Right kidney (tissue), 1 donor: ENCODE results near the gene ZFYVE28.
"Not testable (repeated sequence)": the region's sequence is repeated elsewhere in the genome, so short reads cannot be mapped to it uniquely, and the experiment has no call there.

Source experiments
- DNase-seq: peaks from one replicate; pipeline ENCODE4 v3.0.0-alpha.2; 2016

Gene ZFYVE28

GRCh38 chr4:2390146-2390545 is 28.3 kb downstream of the ZFYVE28 start:
- no peak for DNase-seq

- DNase-seq: no peak
Measured at GRCh38 chr4:2389691-2390090, 28.8 kb downstream of the ZFYVE28 start.

GRCh38 chr4:2388429-2389182 is 29.8 kb downstream of the ZFYVE28 start:
- DNase-seq: no peak

DNA sequence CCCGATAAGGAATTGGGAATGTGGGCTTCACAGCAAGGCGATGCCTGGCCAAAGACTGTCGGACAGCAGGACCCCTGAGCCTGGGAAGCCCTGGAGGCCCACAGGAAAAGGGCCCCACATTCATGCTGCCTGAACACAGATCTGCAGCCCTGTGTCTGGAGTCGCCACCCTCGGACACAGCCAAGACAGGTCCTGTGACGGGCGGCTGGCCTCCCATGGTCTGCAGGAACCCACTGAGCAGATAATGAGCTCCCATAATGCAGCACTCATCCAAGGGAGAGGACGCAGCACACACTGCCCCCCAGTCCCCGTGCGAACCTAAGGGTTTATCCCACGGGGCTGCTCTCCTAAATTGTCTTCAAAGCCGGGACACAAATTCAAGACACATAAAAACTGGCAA is 30.6 kb downstream of the ZFYVE28 start:
- no peak for DNase-seq

DNA sequence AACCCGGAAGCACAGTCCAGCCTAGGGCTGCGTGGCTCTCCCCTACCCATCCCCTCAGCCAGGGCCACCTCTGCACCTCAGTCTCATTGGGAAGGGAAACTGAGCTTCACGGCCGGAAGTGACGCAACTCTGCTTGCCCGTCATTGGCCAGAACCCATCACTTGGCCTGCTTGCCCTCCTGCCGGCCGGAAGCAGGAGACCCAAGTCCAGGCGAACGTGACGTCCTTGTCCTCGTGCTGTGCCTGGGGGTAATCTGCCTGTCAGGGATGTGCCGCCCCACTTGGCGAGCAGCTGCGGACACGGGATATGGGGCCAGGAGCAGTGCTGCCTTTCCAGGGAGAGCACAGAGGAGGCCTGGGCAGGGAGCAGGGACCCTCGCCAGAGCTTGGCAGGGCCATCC is 31.2 kb downstream of the ZFYVE28 start:
- no peak for DNase-seq

GRCh38 chr4:2386717-2387116 is 31.7 kb downstream of the ZFYVE28 start:
- no peak for DNase-seq

- DNase-seq: no peak
Measured at GRCh38 chr4:2385516-2385915, 32.9 kb downstream of the ZFYVE28 start.

DNA sequence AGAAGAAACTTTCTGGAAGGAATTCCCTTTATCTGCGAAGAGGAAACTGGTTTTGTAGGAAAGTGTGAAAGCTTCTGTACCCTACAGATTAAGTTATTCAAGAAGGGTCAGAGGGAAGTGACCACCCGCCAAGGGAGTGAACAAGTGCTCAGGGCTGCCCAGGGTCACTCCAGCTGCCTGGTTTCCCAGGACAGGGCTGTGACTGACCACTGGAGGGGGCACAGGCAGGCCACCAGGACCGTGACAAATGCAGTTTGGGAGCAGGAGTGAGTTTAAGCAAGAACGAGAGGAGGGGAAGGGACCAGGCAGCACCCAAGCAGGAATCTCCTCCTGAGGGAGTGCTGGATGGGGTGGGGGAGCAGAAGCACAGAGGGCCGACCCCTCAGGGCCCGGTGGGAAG is 34.2 kb downstream of the ZFYVE28 start:
- no peak for DNase-seq

DNA sequence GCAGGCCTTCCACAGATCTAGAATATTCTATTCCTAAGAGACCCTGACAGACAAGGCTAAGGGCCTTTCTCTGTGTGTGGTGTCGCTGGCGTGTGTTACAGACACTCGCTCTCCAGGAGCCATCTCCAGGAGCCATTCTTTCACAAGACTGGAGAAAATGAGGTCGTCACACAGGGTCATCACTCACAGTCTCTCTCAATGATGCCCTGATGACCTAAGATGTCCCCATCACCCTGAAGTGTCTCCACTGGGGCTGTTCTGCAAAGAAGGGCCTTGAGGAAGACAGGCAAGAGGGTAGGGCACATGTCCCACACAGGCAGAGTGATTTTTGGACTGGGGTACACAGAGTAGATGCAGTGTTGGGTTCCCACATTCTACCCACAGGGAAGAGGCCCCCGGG is 34.7 kb downstream of the ZFYVE28 start:
- no peak for DNase-seq

DNA sequence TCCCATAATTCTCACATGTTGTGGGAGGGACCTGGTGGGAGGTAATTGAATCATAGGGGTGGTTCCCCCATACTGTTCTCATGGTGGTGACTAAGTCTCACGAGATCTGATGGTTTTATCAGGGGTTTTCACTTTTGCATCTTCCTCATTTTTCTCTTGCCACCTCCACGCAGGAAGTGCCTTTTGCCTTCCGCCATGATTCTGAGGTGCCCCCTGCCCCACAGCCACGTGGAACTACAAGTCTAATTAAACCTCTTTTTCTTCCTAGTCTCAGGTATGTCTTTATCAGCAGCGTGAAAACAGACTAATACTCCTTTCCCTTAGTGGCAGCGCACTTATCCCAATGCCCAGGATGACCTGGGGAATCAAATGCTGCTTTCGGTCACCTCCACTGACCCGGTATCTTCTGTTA is 35.2 kb downstream of the ZFYVE28 start:
- DNase-seq: not testable (repeated sequence)

- not testable (repeated sequence) for DNase-seq
Measured at GRCh38 chr4:2382769-2383202, 35.7 kb downstream of the ZFYVE28 start.

DNA sequence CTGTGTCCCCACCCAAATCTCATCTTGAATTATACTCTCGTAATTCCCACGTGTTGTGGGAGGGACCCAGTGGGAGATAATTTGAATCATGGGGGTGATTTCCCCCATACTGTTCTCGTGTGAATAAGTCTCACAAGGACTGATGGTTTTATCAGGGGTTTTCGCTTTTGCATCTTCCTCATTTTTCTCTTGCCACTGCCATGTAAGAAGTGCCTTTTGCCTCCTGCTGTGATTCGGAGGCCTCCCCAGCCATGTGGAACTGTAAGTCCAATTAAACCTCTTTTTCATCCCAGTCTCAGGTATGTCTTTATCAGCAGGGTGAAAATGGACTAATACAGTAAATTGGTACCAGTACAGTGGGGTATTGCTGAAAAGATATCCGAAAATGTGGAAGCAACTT is 37.9 kb downstream of the ZFYVE28 start:
- DNase-seq: not testable (repeated sequence)

GRCh38 chr4:2378898-2379297 is 39.5 kb downstream of the ZFYVE28 start:
- no peak for DNase-seq

DNA sequence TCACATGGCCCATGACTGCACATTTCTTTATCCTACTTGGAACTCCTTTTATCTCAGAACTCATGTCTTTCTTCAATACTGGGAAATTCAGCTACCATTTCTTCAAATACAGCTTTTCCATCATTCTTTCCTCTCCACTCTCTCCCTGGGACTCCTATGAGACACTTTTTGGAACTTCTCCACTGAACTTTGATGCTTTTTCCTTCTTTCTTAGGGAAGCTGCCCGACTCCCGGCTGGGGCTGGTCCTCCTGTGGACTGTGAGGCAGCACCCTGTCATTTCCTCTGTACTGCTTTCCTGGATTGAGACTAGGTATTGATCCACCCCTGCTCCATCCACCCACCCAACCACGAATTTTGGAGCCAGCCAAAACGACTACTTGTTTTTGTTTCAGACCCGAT is 40.0 kb downstream of the ZFYVE28 start:
- no peak for DNase-seq

DNA sequence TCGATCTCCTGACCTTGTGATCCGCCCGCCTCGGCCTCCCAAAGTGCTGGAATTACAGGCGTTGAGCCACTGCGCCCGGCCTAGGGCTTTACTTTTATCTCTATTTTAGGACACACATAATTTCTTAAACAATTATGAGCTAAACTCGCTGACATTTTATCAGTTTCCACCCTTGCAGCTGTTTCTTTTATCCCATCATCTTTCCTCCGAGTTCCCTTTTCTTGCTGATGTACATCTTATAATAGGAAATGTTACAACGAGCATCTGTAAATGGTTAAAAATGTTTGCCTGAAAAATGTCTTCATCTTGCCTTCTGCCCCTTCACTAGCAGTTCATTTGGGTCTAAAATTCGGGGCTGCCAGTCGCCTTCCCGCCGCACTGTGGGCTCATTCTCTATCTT is 41.2 kb downstream of the ZFYVE28 start:
- DNase-seq: no peak

DNA sequence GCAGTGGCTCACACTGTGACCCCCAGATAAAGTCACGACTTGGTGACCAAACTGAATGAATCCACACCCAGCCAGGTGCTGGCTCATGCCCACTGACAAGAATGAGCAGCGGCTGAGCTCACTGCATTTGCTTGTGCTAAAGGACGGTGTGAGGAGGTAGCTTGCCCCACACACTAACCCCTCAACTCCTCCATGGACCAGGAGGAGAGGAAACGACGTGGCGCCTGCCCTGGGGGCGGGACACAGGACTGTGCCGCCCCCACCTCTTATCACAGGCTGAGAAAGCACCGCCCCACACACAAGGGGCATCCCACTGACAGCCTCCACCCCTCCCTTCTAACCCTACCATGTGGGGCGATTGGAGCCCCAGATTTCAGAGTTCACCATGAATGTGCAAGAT is 43.0 kb downstream of the ZFYVE28 start:
- DNase-seq: no peak

DNA sequence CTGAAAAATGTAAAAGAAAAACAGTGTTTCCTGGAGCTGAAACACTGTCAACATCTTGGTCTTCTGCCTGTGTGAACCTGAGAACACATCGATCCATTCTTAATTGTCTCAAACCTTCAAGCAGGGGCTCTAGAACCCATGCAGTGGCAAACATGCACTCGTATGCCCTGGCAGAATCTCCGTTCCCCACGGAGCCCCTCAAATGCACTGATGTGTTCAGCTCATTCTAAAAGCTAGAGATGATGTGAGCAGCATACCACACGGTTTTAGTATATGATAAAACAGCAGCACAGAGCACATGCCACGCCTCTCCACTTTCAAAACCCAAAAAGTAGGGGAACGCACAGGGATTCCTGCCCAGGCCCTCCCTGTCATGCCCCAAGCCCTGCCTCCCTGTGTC is 44.9 kb downstream of the ZFYVE28 start:
- DNase-seq: no peak

DNA sequence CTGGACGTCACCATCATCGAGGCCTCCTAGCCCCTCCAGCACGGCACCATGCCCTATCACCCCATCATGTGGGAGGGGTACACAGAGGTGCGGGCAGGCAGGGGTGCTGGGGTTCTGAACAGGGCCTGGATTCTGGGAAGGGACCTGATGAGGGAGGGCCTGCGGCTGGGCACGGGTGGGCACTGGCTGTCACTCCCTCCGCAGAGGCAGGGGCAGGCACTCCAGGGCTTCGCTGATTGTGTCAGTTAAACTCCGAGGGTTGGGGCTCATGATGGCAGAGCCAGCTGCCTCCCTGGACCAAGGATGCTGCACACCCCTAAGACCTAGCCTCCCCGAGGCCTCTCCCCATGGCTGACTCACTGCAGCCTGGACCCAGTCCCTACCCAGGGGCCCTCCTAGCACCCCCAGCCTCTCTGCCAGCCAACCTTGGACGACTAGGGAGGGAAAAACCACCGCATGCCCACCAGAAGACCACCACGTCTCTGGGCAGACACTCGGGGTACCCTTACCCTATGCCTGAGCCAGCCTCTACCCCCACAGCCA is 45.9 kb downstream of the ZFYVE28 start:
- no peak for DNase-seq

- DNase-seq: no peak
Measured at GRCh38 chr4:2371765-2372487, 46.5 kb downstream of the ZFYVE28 start.

GRCh38 chr4:2370597-2371320 is 47.7 kb downstream of the ZFYVE28 start:
- DNase-seq: no peak

DNA sequence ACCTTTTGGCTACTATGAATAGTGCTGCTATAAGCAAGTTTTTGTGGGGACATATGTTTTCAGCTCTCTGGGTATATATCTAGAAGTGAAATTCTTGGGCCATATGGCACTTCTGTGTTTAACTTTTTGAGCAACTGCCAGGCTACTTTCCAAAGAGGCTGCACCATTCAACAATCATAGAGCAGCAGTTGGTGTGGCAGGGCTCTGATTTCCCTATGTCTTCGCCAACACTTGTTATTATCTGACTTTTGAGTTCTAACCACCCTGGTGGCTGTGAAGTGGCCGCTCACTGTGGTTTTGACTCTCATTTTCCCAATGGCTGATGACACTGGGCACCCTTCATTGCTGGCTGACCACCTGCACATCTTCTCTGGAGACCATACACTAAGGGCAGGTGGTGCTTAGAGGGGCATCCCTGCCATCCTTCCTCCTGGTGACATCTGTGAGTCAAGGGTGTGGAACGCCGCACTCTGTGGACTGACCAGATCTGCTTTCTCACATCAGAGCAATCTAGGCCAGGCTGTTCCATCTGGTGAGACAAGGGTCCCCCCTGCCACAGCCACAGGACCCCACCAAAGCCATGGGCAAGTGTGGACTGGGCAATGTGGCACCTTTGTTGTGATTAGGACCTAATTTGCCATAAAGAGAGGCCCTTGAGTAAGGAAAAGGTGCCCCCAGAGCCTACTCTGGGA is 49.6 kb downstream of the ZFYVE28 start:
- DNase-seq: no peak

GRCh38 chr4:2367626-2368025 is 50.8 kb downstream of the ZFYVE28 start:
- DNase-seq: no peak
